Fibroblast of lung (primary cell): Measurements from ENCODE around the gene FIBP.

Experiments
- EZH2 ChIP-seq: IDR thresholded peaks from 2 replicates; pipeline ENCODE4 v1.5.1; 2012; ENCODE audit warnings: low read length, control low read depth, mild to moderate bottlenecking; ENCODE audit errors: missing control alignments
- TF ChIP-seq, protein P1 (sequence below), 2 donors: IDR thresholded peaks in 1 of 2; conservative IDR thresholded peaks in 1 of 2; 1 replicate in 1 of 2; 2 replicates in 1 of 2; pipeline ENCODE4 v1.5.1; 2011 to 2012; ENCODE audit warnings: low read length in 2 of 2, control low read depth in 1 of 2, inconsistent platforms in 1 of 2, low read depth in 1 of 2, mild to moderate bottlenecking in 1 of 2

GRCh38 chr11:65844231-65844872 lies 43.9 kb downstream of the FIBP start:
- TF ChIP-seq, protein P1, sequence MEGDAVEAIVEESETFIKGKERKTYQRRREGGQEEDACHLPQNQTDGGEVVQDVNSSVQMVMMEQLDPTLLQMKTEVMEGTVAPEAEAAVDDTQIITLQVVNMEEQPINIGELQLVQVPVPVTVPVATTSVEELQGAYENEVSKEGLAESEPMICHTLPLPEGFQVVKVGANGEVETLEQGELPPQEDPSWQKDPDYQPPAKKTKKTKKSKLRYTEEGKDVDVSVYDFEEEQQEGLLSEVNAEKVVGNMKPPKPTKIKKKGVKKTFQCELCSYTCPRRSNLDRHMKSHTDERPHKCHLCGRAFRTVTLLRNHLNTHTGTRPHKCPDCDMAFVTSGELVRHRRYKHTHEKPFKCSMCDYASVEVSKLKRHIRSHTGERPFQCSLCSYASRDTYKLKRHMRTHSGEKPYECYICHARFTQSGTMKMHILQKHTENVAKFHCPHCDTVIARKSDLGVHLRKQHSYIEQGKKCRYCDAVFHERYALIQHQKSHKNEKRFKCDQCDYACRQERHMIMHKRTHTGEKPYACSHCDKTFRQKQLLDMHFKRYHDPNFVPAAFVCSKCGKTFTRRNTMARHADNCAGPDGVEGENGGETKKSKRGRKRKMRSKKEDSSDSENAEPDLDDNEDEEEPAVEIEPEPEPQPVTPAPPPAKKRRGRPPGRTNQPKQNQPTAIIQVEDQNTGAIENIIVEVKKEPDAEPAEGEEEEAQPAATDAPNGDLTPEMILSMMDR (conservative IDR thresholded peaks at IDR 0.05 in 1 of 2, IDR thresholded peaks at IDR 0.05 in 1 of 2; ENCODE audit: low read depth in 1 of 2, low read length in 2 of 2) = no peak
- TF ChIP-seq EZH2 = no peak
